Effector memory CD8-positive, alpha-beta T cell (primary cell): ENCODE measurements around the gene MLLT3.

ENCODE experiments used
- ATAC-seq: fragments of 150-1000 bp; cut with Tn5 transposase; replicated peaks from 2 replicates; pipeline ENCODE4 v1.10.0; 2021; ENCODE audit warnings: mild to moderate bottlenecking, moderate library complexity
- DNase-seq, 3 experiments: peaks; one replicate each; pipeline ENCODE4 v3.0.0; 2021
- H3K27ac Mint-ChIP-seq, 2 donors: one replicate each; pipeline ENCODE4 v1.8.0; 2022; ENCODE audit warnings: mild to moderate bottlenecking in 2 of 2, mixed read lengths in 2 of 2, moderate library complexity in 2 of 2
- H3K27me3 Mint-ChIP-seq, 2 donors: one replicate each; pipeline ENCODE4 v1.8.0; 2022; ENCODE audit warnings: mixed read lengths in 2 of 2
- H3K36me3 Mint-ChIP-seq: one replicate; pipeline ENCODE4 v1.8.0; 2022; ENCODE audit warnings: mild to moderate bottlenecking, moderate library complexity, mixed read lengths; ENCODE audit not compliant: insufficient read depth
- H3K4me1 Mint-ChIP-seq, 2 donors: one replicate each; pipeline ENCODE4 v1.8.0; 2022; ENCODE audit warnings: low read depth in 2 of 2, mixed read lengths in 2 of 2
- H3K4me3 Mint-ChIP-seq, 2 donors: one replicate each; pipeline ENCODE4 v1.8.0; 2022; ENCODE audit warnings: mild to moderate bottlenecking in 2 of 2, mixed read lengths in 2 of 2, moderate library complexity in 2 of 2
- H3K9me3 Mint-ChIP-seq, 2 donors: one replicate each; pipeline ENCODE4 v1.8.0; 2022; ENCODE audit warnings: mixed read lengths in 2 of 2

The MLLT3 gene

DNA sequence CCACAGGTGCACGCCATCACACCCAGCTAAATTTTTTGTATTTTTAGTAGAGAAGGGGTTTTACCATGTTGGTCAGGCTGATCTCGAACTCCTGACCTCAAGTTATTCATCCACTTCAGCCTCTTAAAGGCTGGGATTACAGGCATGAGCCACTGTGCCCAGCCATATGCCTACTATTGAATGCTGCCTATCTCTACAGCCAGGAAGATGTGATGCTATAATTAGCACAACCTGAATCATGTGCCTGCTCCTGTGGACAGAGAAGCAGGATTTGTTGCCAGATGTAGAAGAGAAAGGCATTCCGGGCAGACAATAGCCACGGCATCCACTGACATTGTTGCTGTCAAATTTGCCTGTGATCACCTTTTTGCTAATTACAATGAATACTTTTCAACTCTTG is 24.4 kb upstream of the MLLT3 start:
- Mint-ChIP-seq H3K27ac (no peak overlapping the region), H3K4me3 (no peak overlapping the region), H3K4me1 (no peaks in the 10 kb centered on the region), H3K9me3 (no peaks in the 10 kb centered on the region), H3K36me3 (no peaks in the 10 kb centered on the region), H3K27me3 (peaks cover 18 to 23% of the 10 kb centered on the region in 2 donors)
- DNase-seq (no peak), ATAC-seq (no peak)

DNA sequence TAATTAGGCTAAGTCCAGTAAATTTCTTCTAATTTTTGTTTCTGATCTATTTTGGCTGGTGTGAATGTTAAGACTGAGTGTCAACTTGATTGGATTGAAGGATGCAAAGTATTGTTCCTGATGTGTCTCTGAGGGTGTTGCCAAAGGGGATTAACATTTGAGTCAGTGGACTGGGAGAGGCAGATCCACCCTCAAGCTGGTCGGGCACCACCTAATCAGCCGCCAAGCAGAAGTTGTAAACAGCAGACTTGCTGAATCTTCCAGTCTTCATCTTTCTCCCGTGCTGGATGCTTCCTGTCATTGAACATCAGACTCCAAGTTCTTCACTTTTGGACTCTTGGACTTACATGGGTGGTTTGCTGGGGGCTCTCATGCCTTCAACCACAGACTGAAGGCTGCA is 21.4 kb upstream of the MLLT3 start:
- Mint-ChIP-seq H3K36me3 (no peaks in the 10 kb centered on the region), H3K4me3 (no peak overlapping the region), H3K27me3 (peaks cover 12 to 32% of the 10 kb centered on the region in 2 donors), H3K4me1 (peaks cover 9 to 10% of the 10 kb centered on the region in 2 donors), H3K27ac (no peak overlapping the region), H3K9me3 (no peaks in the 10 kb centered on the region)
- ATAC-seq (no peak), DNase-seq (no peak)

DNA sequence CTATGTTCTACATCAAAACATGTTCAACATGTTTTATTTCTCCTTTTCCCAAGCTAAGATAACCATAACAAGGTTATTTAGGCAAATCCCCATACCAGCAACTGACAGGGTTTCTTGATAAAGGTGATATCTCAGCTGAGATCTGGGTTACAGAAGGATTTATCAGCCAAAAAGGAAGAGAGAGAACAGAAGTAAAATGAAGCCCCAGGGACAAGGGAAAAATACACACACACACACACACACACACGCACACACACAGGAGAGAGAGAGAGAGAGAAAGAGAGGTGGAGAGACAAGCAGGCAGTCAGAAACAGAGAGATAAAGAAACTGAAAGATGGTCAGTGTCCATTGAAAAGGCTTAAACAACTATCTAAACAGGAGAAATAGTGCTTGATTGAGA is 19.7 kb upstream of the MLLT3 start:
- Mint-ChIP-seq H3K4me1 (peaks cover 9 to 10% of the 10 kb centered on the region in 2 donors), H3K4me3 (no peak overlapping the region), H3K27ac (no peak overlapping the region), H3K9me3 (no peaks in the 10 kb centered on the region), H3K36me3 (no peaks in the 10 kb centered on the region), H3K27me3 (peaks cover 4 to 40% of the 10 kb centered on the region in 2 donors)
- no peak for DNase-seq
- ATAC-seq, result no peak

DNA sequence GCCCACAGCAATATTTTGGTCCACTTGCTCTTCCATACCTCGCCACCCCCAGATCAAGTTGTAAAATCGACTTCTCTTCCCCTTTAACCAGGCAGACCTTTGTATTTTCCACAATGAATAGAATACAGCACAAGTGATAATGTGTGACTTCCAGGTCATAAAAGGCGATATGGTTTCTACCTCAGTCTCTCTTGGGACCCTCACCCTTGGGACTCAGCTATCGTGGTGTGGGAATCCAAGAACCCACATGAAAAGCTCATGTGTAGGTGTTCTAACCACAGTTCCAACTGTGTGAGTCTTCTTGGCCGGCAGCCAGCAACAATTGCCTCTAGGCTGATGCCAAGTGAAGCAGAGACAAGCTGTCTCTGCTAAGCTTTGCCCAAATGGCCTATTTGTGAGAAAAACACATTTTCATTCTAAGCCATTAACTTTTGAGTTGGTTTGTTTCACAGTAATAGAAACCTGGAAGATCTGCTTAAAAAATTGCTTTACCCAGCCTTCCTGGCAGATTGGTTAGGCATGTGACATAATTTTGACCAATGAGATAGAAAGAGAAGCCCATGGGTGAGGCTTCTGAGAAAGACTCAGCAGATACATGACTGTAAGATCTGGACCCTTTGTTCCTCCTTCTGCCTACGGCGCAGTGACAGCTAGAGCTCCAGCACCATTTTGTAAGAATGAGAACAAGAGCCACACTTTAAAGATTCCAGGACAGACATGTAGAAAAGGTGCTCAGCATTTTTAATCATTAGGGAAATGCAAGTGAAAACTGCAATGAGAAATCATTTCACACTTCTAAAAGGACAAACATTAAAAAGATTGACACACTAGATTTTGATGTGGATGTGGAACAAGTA is 18.3 kb upstream of the MLLT3 start:
- Mint-ChIP-seq H3K36me3 (no peaks in the 10 kb centered on the region), H3K27me3 (peaks cover 0 to 39% of the 10 kb centered on the region in 2 donors), H3K27ac (peak overlapping the region in 1 of 2 donors; percentile 35), H3K4me1 (peaks cover 9 to 10% of the 10 kb centered on the region in 2 donors), H3K4me3 (peak overlapping the region; percentile 13 to 20), H3K9me3 (no peaks in the 10 kb centered on the region)
- DNase-seq (peak; percentile 59 to 72 (median 67)), ATAC-seq (peak; percentile 93)

DNA sequence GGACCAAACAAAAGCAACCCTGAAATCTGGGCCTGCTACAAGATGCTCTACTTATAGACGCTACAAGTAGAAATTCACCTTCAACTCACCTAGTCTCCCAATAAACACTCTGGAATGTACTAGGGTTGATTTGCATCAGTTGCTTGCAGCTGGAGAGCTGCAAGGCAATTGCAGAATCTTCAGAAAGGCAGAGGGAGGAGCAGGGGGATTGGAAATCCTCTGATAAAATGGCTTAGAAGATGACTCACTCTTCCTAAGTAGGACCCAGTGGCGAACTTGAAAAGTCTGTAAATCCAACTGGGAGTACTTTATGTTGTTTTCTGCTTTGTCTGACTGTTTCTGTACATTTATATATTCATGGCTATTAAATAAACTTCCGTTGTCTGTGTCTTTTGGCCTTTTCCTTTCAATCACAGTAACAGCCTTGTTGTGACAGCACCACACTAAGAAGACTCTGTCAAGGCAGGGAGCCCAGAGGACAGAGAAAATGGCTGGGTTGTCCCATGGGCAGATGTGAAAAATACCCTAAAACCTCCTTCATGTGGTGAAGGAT is 14.7 kb upstream of the MLLT3 start:
- H3K9me3 Mint-ChIP-seq, result no peaks in the 10 kb centered on the region
- H3K27me3 Mint-ChIP-seq, result peaks cover 0 to 48% of the 10 kb centered on the region in 2 donors
- ATAC-seq (no peak), DNase-seq (no peak)
- H3K36me3 Mint-ChIP-seq, result no peaks in the 10 kb centered on the region
- H3K27ac Mint-ChIP-seq, result no peak overlapping the region
- H3K4me3 Mint-ChIP-seq, result no peak overlapping the region
- peaks cover 9 to 10% of the 10 kb centered on the region in 2 donors for H3K4me1 Mint-ChIP-seq

DNA sequence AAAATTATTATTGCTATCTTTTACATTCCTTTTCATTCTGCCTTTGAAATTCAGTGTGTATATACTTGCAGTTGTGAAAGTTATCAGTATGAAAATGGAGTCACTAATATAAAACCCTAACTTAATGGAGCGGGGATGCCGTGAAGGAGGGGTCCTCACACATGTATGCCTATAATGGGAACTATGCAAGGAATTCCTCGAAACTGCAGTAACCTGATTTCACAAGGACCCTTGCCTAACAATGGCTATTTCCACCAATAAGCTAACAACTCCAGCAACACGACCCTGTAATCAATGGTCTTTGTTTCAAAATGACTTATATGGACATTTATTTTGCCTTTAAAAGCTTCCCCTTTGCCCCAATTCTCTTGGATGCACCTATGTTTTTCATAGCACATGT is 12.6 kb upstream of the MLLT3 start:
- H3K27me3 Mint-ChIP-seq, result peaks cover 5 to 57% of the 10 kb centered on the region in 2 donors
- H3K9me3 Mint-ChIP-seq, result no peaks in the 10 kb centered on the region
- no peaks in the 10 kb centered on the region for H3K36me3 Mint-ChIP-seq
- H3K4me1 Mint-ChIP-seq, result no peaks in the 10 kb centered on the region
- no peak overlapping the region for H3K27ac Mint-ChIP-seq
- DNase-seq (no peak), ATAC-seq (no peak)
- H3K4me3 Mint-ChIP-seq, result no peak overlapping the region

DNA sequence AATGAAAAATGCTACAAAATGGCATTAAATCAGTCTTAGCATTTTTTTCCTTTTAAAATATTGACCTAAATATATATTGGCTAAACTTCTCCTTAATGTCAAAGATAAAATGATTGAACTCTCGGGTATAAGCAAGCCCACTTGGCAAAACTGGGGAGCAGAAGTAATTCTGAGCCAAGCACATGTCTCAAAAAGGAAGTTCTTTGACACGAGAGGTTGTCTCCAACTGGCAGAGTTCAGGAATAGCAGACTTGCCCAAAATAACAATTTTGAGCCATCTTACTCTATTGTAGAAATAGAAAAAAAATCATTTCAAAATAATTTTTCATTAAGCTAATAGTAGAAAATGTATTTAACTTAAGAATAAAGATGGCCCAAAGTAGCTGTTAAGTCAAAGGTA is 10.4 kb upstream of the MLLT3 start:
- no peak for DNase-seq
- ATAC-seq, result no peak
- Mint-ChIP-seq H3K36me3 (no peaks in the 10 kb centered on the region), H3K27me3 (peaks cover 12 to 58% of the 10 kb centered on the region in 2 donors), H3K27ac (no peak overlapping the region), H3K4me1 (no peaks in the 10 kb centered on the region), H3K9me3 (no peaks in the 10 kb centered on the region), H3K4me3 (no peak overlapping the region)

DNA sequence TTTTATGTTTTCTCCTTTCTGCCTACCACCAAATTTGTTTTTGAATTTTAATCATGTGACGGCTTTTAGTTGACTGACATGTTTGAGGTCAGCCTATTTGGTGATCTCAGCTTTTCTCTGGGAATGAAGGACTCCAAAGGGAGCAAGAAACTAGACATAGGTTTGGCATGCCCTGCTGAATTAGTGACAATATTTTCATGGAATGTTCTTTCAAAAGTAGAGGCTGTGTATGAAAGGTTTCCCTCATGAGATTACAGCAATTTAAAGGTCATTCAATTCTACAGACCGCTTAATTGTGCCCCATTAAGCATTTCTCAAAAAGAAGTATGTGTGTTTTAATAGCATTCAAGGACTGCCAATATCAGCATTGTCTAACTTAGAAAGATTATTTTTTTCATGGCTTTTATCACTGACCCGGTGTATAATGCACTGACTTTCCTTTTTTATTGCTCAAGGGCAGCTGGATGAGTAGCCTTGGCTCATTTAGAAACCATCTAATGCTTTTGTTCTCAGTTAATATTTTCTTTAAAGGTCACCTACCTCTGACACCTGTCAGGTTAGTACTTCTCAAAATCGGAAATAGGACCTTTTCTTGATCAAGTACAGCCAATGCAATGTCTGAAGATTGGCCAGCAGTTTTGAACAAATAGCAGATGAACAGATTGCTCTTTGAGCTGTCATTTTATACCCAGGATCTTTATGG is 8.1 kb upstream of the MLLT3 start:
- DNase-seq (no peak), ATAC-seq (no peak)
- H3K27me3 Mint-ChIP-seq, result peaks cover 12 to 47% of the 10 kb centered on the region in 2 donors
- no peaks in the 10 kb centered on the region for H3K36me3 Mint-ChIP-seq
- H3K4me1 Mint-ChIP-seq, result no peaks in the 10 kb centered on the region
- H3K4me3 Mint-ChIP-seq, result no peak overlapping the region
- H3K9me3 Mint-ChIP-seq, result no peaks in the 10 kb centered on the region
- H3K27ac Mint-ChIP-seq, result no peak overlapping the region

DNA sequence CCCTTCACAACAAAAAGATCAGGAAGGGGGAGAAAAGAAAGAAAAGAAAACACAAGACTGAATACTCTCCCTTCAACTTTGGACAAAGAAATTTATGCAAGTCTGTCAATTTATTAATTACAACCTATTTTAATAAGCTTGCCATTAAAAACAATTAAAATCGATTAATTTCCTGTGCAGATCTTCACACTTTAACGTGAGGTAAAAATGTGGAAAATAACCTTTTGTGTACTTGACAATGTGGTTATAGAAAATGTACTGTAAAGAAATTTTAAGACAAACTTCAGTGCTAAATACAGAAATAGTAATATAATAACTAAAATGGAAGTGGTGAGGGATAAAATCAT is 2.7 kb upstream of the MLLT3 start:
- Mint-ChIP-seq H3K4me3 (peak overlapping the region; percentile 86 to 89), H3K27me3 (peaks cover 7 to 9% of the 10 kb centered on the region in 2 donors), H3K27ac (peak overlapping the region in 1 of 2 donors; percentile 94), H3K9me3 (no peaks in the 10 kb centered on the region), H3K36me3 (peaks cover 34% of the 10 kb centered on the region), H3K4me1 (peaks cover 21 to 27% of the 10 kb centered on the region in 2 donors)
- DNase-seq, result no peak
- ATAC-seq, result no peak

DNA sequence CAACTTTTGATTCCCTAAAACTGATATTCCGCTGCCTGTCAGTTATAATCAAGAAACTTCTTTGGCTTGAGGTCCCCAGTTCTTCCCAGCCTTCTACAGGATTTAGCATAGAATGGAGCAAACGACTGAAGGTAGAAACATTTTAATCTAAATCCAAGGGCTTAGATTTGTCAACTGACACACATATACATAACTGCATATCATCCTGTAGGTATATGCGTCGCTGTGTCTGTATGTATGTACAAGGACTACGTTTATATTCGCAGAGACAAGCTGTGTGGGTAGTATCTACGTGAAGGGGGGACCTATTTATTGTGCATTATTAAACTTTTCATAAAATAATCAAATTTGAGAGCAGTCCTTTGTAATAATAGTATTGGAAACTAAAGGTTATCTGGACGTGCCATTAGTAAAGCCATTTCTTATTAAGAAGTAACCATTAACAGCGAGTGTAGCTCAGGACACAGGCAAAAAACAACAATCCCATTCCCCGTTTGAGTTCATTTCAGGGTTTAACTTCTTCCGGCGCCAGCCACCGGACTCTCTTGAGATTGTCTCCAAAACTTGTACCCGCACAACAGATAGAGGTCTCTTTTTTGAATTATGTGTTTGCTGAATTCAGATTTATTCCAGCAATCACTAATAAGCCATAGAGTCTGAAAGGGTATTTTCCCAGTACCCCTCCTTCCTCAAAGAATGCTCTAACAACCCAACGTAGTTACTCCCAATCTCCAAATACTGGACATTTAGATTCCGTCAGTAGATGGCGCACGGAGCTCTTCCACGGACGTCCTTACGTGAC is 2.1 kb upstream of the MLLT3 start:
- Mint-ChIP-seq H3K27ac (peak overlapping the region; percentile 94 to 95), H3K36me3 (peaks cover 34% of the 10 kb centered on the region), H3K4me3 (peak overlapping the region; percentile 86 to 89), H3K27me3 (peaks cover 7 to 9% of the 10 kb centered on the region in 2 donors), H3K4me1 (peaks cover 27 to 33% of the 10 kb centered on the region in 2 donors), H3K9me3 (no peaks in the 10 kb centered on the region)
- ATAC-seq, result no peak
- DNase-seq, result peak; percentile 15 to 36 (median 32)

DNA sequence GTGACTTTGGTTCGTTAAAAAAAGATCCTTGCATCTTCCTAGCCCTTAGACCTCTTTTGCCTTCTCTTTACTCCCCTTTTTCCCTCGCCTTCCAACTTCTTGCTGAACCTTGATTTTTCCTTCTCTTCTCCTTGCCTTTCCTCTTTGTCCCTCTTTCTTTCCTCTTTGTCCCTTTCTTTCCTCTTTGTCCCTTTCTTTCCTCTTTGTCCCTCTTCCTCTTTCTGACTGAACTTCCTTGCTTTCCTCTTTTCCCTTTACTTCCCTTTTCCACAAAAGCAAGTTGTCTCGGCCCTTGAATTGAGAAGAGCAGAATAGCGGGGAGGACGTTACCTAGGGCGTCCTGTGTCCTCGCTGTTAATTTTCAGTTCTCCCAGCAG is 1.4 kb upstream of the MLLT3 start:
- H3K27me3 Mint-ChIP-seq, result peaks cover under 1 to 2% of the 10 kb centered on the region in 2 donors

DNA sequence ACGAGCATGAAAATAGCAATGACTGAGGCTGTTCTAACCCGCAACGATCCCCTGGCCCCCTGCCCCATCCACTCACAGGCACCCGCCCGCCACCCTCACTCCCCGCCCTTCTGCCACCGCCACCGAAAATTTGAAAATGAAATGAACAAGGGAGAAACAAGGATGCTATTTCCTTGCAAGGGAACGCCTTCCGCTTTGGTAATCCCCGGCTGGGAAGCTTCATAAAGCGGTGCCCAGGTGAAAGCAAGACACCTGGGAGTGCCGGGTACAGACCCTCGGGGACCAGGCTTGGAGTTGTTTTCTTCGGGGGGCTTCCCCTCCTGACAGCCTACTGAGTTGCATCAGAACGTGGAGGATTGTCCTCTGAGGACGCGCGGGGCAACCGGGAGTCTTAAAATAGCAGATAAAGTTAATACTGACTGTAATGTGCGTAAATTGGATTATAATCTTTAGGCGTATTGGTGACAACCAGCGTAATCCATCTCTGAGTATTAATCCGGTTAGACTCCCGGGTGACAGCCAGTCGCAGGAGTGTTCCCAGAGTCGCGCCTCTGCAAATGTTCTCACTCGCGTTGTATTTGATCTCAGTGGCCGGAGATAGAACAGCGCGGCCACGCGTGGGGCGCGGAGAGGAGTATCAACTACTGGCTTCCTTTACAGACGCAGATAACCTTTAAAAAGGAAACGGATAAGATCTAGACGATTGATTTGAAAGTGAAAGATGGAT is 885 bp upstream of the MLLT3 start:
- DNase-seq, result peak; percentile 51 to 66 (median 52)
- no peaks in the 10 kb centered on the region for H3K9me3 Mint-ChIP-seq
- H3K27me3 Mint-ChIP-seq, result no peaks in the 10 kb centered on the region
- H3K4me3 Mint-ChIP-seq, result peak overlapping the region; percentile 86 to 89
- H3K27ac Mint-ChIP-seq, result peak overlapping the region; percentile 94 to 95
- peaks cover 34% of the 10 kb centered on the region for H3K36me3 Mint-ChIP-seq
- H3K4me1 Mint-ChIP-seq, result peaks cover 31 to 44% of the 10 kb centered on the region in 2 donors
- ATAC-seq, result peak; percentile 43

More for the DNA sequence above, 1.4 kb upstream of the MLLT3 start:
- H3K27ac Mint-ChIP-seq, result peak overlapping the region; percentile 94 to 95
- no peaks in the 10 kb centered on the region for H3K9me3 Mint-ChIP-seq
- DNase-seq (no peak), ATAC-seq (no peak)
- peaks cover 34% of the 10 kb centered on the region for H3K36me3 Mint-ChIP-seq
- H3K4me1 Mint-ChIP-seq, result peaks cover 29 to 40% of the 10 kb centered on the region in 2 donors
- peak overlapping the region; percentile 86 to 89 for H3K4me3 Mint-ChIP-seq
